ENCODE results near the gene GRK7. TPM values are rescaled to one million over a fixed set of nuclear protein-coding genes. Genes with fewer than 3 reads are reported as not detected.

GRK7 gene
- total and polyA plus RNA-seq, 7 donors, result under 0.01 to 0.06 TPM; not detected in 5

DNA sequence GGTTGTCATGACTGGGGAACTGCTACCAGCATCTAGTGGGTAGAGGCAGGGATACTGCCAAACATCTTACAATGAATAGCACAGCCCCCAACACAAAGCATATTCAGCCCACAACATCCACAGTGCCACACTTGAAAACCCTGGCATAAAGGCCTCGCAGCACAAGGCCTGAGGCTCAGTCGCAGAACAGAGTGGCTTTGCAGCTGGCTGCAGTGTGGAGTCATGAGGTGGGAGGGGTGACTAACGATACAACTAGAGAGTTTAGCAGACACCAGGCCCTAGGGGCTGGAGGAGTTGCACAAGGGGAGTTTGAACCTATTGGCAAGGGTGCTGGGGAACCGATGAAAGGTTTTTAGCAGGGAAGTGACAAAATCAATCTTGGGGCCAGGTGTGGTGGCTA is 32.1 kb downstream of the GRK7 start:
- Histone ChIP-seq H3K9me3 (no peaks in the 10 kb centered on the region), H3K27me3 (no peaks in the 10 kb centered on the region), H3K36me3 (no peaks in the 10 kb centered on the region), H3K27ac (peak overlapping the region in 2 of 4 donors; percentile 85 to 86), H3K4me1 (peaks cover 0 to 47% (median 38%) of the 10 kb centered on the region in 4 donors), H3K4me3 (no peak overlapping the region)
- 76 to 93% methylated on average over 4 of the region's 4 CpGs for WGBS, 2 donors
- no peak for DNase-seq
- intact Hi-C loops (cut with DNase I), result loop anchor here (5.0 kb wide), 1 partner anchor 58 kb away; the partner anchor contains the start of gene RNF7
- TF ChIP-seq, protein P1, sequence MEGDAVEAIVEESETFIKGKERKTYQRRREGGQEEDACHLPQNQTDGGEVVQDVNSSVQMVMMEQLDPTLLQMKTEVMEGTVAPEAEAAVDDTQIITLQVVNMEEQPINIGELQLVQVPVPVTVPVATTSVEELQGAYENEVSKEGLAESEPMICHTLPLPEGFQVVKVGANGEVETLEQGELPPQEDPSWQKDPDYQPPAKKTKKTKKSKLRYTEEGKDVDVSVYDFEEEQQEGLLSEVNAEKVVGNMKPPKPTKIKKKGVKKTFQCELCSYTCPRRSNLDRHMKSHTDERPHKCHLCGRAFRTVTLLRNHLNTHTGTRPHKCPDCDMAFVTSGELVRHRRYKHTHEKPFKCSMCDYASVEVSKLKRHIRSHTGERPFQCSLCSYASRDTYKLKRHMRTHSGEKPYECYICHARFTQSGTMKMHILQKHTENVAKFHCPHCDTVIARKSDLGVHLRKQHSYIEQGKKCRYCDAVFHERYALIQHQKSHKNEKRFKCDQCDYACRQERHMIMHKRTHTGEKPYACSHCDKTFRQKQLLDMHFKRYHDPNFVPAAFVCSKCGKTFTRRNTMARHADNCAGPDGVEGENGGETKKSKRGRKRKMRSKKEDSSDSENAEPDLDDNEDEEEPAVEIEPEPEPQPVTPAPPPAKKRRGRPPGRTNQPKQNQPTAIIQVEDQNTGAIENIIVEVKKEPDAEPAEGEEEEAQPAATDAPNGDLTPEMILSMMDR (IDR thresholded peaks at IDR 0.05), result no peak
- no peak for TF ChIP-seq EP300 (IDR thresholded peaks at IDR 0.05)
- no peak for TF ChIP-seq POLR2AphosphoS5 (IDR thresholded peaks at IDR 0.05)
- TF ChIP-seq POLR2A (IDR thresholded peaks at IDR 0.05), result no peak

DNA sequence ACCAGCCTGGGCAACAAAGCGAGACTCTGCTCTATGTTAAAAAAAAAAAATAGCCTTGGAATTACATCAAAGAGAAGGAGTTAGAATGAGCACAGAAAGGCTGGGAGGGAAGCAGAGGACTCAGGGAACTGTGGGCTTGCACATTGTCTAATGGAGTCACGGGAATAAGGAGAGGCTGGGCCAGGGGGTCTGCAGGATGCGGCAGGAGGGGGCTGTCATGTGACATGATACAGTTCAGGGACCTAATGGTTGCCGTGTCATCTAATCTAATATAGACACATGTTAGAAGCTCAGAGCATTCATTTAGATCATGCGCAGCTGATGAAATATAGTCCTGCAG is 32.5 kb downstream of the GRK7 start:
- Histone ChIP-seq H3K4me3 (no peak overlapping the region), H3K9me3 (no peaks in the 10 kb centered on the region), H3K36me3 (no peaks in the 10 kb centered on the region), H3K27me3 (no peaks in the 10 kb centered on the region), H3K27ac (peak overlapping the region in 3 of 4 donors; percentile 85 to 86 (median 85)), H3K4me1 (peaks cover 0 to 47% (median 38%) of the 10 kb centered on the region in 4 donors)
- whole genome bisulfite sequencing, 2 donors, result 87 to 92% methylated on average over 5 of the region's 5 CpGs
- intact Hi-C loops (cut with DNase I), result loop anchor here (5.0 kb wide), 1 partner anchor 58 kb away; the partner anchor contains the start of gene RNF7
- no peak for DNase-seq
- TF ChIP-seq EP300 (IDR thresholded peaks at IDR 0.05) (no peak), POLR2A (IDR thresholded peaks at IDR 0.05) (no peak), POLR2AphosphoS5 (IDR thresholded peaks at IDR 0.05) (no peak)
- TF ChIP-seq, protein P1 (IDR thresholded peaks at IDR 0.05), result no peak

DNA sequence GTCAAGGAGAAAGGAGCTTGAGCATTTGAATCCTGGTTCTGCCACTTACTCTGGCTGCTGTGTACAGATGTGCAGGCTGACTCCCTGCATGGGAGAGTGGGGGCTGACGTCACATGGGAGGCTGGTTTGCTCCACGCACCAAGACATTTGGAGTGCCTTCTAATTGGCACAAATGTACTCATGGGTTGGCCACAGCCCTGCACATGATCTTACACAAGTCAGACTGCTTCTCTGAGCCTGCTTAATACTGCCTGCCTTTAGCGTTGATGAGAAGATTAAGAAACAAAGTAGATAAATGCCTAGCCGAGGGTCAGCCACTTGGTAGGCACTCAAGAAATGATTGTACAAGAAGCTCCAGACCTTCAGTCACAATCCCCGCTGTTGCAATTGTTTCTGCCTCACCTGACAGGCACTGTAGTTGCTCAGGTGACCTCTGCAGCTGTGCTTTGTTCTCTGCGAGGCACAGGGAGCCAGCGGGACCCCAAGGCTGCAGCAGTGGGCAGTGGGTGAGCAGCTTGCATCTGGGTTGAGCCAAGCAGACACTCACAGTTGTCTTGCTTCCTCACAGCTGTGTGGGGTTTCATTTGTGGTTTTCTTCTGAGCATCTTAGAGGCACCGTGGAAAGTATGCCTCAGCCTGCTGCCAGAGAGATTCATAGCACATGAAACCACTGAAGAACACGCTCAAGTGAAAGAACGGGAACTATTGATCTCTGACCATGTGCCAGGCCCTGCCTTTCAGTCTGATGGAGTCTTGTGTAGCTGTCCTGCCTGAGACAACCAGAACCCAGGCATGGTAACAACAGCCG is 33.1 kb downstream of the GRK7 start:
- 47 to 82% methylated on average over 11 of the region's 11 CpGs for WGBS, 2 donors
- peak overlapping the region in 2 of 4 donors; percentile 44 to 46 for H3K4me3 ChIP-seq
- intact Hi-C loops (cut with DNase I), result loop anchor here (5.0 kb wide), 1 partner anchor 59 kb away; the partner anchor contains the start of gene RNF7

DNA sequence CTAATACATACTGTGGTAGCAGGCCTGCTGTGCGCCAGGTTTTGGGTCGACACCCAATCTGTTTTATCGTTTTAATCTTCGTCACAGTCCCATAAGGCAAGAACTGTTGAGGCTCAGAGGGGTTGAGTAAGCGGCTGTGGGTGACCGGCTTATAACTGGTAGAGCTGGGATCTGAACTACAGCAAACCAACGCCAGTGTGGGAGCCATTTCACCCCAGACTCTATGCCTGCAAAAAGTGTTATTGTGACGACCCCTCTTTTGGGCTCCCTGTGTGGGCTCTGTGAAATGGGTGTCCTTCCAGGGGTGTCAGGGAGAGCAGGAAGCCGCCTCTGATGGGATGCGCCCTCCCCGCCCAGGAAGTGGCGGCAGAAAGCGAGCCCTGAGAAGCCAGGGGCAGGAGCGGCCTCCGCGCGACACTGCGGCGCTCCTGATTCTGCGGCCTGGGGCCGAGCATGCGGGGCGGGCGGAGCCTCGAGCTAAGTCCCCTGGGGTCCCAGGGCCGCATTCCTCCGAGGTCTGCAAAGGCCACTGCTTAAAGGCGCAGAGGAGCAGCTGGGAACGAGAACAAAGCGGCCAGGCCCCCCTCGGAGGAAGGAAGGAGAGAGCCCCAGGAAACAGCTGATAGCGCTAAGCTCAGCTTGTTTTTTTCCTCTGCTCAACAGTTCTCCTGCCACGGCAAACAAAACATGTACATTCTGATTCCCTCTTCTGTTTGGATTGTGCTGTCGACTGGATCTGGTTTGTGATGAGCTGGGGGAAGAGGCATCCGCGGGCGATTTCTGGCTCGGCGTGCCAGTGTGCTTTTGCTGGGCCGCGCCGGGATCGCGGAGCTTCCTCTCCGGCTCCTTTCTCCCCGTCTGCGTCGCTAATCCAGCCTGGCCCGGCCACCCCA is 33.9 kb downstream of the GRK7 start:
- Histone ChIP-seq H3K27ac (peak overlapping the region; percentile 78 to 86 (median 85)), H3K4me1 (peaks cover 0 to 47% (median 38%) of the 10 kb centered on the region in 4 donors), H3K27me3 (no peaks in the 10 kb centered on the region), H3K4me3 (peak overlapping the region; percentile 24 to 46 (median 40)), H3K9me3 (no peaks in the 10 kb centered on the region), H3K36me3 (no peaks in the 10 kb centered on the region)
- intact Hi-C loops (cut with DNase I), result loop anchor here (5.0 kb wide), 1 partner anchor 60 kb away; the partner anchor contains the start of gene RNF7
- TF ChIP-seq POLR2A (IDR thresholded peaks at IDR 0.05), result no peak
- TF ChIP-seq POLR2AphosphoS5 (IDR thresholded peaks at IDR 0.05), result peak in 2 of 4 donors; percentile 32 to 33
- peak; percentile 69 for DNase-seq
- WGBS, 2 donors, result 12 to 42% methylated on average over 49 of the region's 49 CpGs

More for the DNA sequence above, 33.1 kb downstream of the GRK7 start:
- H3K4me1 ChIP-seq, result peaks cover 0 to 47% (median 38%) of the 10 kb centered on the region in 4 donors
- peak overlapping the region; percentile 78 to 86 (median 85) for H3K27ac ChIP-seq
- H3K36me3 ChIP-seq, result no peaks in the 10 kb centered on the region
- DNase-seq, result peak; percentile 86
- TF ChIP-seq, protein P1 (IDR thresholded peaks at IDR 0.05), result no peak
- TF ChIP-seq POLR2A (IDR thresholded peaks at IDR 0.05) (no peak), POLR2AphosphoS5 (IDR thresholded peaks at IDR 0.05) (peak in 3 of 4 donors; percentile 28 to 70 (median 35)), EP300 (IDR thresholded peaks at IDR 0.05) (peak in 2 of 4 donors; percentile 18 to 57)
- no peaks in the 10 kb centered on the region for H3K9me3 ChIP-seq
- H3K27me3 ChIP-seq, result no peaks in the 10 kb centered on the region
